GM21390 (cell line): ENCODE results near the gene TTLL5.
"Not testable (repeated sequence)": the region's sequence is repeated elsewhere in the genome, so short reads cannot be mapped to it uniquely, and the experiment has no call there.

Experiments
- ATAC-seq: cut with Tn5 transposase; IDR thresholded peaks from one replicate; pipeline ENCODE4 v1.9.1; 2021; ENCODE audit not compliant: unreplicated experiment

Gene TTLL5

GRCh38 chr14:75906228-75906627 is 245.2 kb downstream of the TTLL5 start:
- ATAC-seq: no peak

DNA sequence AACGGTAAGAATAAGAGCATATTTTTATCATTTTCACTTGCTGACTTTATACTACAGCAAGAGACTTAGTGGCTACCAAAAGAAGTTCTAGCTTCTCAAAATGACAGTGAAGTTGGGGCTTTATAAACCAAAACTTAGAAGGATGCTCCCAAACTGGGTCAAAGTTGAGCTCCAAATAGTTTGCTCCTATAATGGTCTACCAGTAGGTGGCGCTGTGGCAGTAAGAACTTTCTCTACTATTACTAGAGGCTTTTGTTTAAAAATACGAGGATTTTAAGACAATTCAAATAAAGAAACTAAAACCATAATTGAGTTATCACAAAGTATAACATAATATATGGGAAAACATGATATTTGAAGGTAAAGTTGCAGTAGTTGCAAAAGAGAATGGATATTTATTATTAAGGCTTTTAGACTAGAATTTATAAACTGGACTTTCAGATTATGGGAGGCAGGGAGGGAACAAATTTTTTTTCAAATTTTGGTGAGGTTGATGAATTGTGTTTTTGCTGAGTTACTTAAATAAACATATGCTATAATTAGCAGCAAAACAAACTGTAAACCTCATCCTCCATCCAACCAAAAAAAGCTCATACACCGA is 245.7 kb downstream of the TTLL5 start:
- ATAC-seq: no peak

GRCh38 chr14:75907756-75908359 is 246.8 kb downstream of the TTLL5 start:
- no peak for ATAC-seq

DNA sequence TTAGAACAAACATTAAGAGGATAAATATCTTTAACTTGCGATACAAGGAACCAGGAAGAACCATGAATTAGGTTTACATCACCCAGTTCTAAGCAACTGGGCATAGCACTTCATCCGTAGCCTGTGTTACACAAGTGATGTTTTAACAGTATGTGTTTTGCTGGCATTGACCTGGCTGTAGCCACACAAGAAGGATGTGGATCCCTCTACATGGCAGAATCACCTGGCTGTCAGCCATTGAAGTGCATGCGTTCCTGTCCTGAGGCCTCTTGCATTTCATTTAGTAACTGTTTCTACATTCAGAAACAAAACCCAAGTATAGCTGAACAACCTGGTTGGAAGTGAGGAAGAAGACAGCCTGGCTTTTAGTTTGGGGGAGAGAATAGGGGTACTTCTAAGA is 248.6 kb downstream of the TTLL5 start:
- ATAC-seq: no peak

- no peak for ATAC-seq
Measured at GRCh38 chr14:75910048-75910447, 249.0 kb downstream of the TTLL5 start.

DNA sequence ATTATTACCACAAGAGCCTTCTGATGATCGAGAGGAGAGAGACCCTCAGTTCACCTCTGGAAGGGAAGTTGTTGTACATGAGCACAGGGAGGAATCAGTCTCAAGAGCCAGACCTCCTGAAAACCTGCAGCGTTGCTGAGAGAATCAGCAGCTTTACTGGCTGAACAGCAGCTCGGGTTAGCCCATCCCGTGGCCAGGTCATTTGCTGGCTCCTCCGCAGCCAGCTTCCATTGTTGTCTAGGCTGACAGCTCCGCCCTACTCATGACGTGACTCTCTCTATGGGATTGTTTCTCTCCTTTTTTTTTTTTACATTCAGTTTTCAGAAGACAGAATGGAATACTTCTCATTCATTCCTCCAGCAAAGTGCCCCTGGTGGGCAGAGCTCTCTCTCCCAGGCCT is 250.8 kb downstream of the TTLL5 start:
- ATAC-seq: no peak

GRCh38 chr14:75913183-75913582 is 252.1 kb downstream of the TTLL5 start:
- ATAC-seq: no peak

DNA sequence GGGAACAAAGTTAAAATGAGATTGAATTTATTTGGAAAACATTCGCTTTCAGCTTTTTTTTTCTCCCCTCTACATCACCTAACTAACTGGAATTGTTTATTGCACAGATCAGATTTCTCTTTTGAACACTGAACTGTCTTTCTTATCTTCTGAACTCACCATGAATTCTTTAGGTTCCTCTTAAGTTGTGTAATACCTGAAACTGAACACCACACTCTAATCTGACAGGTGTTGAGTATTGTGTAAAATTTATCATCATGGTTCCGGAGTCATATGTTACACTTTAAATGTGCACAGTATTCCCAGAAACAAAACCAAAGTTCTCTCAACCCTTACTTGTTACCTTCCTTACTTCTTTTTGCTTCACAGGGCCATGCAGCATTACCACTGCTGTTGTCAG is 254.0 kb downstream of the TTLL5 start:
- no peak for ATAC-seq

- ATAC-seq: no peak
Measured at GRCh38 chr14:75917322-75917945, 256.4 kb downstream of the TTLL5 start.

GRCh38 chr14:75917946-75918335 is 256.9 kb downstream of the TTLL5 start:
- ATAC-seq: no peak

DNA sequence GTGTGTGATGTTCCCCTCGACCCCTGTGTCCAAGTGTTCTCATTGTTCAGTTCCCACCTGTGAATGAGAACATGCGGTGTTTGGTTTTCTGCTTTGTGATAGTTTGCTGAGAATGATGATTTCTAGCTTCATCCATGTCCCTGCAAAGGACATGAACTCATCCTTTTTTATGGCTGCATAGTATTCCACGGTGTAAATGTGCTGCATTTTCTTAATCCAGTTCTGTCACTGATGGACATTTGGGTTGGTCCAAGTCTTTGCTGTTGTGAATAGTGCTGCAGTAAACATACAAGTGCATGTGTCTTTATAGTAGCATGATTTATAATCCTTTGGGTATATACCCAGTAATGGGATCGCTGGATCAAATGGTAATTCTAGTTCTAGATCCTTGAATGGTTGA is 259.4 kb downstream of the TTLL5 start:
- ATAC-seq: not testable (repeated sequence)

GRCh38 chr14:75925141-75925840 is 264.2 kb downstream of the TTLL5 start:
- ATAC-seq: not testable (repeated sequence)

- no peak for ATAC-seq
Measured at GRCh38 chr14:75926431-75927115, 265.5 kb downstream of the TTLL5 start.

DNA sequence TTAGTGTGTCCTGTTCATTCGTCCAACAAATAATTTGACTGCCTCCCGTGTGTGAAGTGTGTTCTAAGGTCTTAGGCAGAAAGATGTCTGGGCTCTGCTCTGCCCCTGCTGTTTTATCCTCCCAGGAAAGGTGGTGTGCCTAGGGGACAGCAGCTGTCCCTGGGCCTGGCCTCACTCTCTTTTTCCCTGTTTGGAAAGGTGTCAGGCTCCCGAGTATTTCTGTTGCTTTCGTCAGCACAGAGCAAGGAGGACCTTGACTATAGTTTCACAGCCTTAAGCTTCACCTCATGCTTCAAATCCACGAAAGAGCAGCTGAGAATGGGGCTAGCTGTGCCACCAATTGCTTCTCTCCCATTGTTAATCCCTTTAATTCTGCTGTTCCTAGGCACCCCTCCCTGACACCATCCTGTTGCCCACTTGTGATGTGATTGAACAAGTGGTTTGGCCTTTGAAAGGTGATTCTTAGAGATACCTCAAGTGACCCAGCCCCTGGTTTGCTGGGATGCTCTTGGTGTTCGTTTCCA is 266.6 kb downstream of the TTLL5 start:
- ATAC-seq: no peak

- no peak for ATAC-seq
Measured at GRCh38 chr14:75928690-75929181, 267.7 kb downstream of the TTLL5 start.

DNA sequence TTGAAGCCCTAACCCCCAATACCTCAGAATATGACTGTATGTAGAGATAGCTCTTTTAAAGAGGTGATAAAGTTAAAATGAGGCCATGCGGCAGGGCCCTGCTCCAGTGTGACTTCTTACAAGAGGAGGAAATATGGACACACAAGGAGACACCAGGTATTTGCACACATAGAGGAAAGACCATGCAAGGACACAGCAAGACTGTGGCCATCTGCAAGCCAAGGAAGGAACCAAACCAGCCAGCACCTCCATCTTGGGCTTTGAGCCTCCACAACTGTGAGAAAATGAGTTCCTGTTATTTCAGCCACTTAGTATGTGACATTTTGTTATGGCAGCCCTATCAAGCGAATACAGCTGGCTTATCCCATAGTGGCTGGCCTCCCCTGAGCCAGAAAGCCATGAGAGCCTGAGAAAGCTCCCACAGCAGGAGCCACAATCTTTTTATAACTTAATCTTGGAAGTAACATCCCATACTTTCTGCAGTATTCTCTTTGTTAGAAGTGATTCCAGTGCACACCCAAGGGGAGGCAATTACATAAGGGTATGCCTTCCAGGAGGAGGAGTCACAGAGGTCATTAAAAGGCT is 272.8 kb downstream of the TTLL5 start:
- ATAC-seq: no peak

DNA sequence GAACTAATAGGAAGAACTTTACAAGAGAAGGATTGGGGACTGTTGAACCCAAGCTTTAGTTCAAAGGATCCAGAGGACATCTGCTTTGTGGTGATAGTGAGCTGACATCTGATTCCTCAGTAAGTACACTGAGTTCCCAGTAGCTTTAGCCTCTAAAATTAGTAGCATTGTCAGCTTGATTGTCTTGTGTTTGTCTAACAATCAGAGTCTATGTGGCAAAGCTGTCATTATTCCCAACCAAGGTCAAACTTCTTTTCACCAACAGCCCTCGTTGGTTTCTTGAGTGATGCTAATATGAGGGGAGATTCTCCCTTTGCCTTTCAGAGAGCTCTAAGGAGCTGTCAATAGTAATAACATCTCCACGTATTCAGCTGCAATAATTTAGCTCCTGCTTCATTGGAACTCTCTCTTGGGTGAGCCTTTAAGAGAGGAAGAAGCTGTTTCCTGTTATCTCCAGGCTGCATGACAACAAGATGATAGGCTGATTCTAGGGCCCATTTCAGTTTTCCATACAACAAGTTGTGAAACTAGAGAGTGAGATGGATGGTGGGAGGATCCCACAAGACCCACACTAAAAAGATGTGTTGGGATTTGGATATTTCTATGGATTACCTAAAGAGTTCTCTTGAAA is 274.1 kb downstream of the TTLL5 start:
- no peak for ATAC-seq

- ATAC-seq: no peak
Measured at GRCh38 chr14:75939200-75939599, 278.2 kb downstream of the TTLL5 start.

DNA sequence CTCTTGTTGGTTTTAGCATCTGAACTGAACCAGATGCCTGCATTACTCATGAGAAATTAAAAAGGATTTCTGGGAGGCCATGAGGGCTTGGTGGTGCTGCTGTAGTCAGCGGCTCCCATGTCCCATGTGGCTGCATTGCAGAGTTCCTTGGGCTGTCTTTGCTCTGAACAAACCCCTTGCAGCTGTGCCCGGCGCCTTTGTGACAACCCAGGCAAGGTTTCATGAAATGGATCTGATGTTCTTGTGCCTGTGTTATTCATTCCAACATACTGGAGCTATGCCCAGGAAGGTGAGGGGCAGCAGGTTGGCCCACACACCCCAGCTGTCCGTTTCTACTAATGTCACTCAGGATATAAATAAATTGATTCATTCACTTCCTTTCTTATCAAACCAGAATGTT is 280.0 kb downstream of the TTLL5 start:
- no peak for ATAC-seq

DNA sequence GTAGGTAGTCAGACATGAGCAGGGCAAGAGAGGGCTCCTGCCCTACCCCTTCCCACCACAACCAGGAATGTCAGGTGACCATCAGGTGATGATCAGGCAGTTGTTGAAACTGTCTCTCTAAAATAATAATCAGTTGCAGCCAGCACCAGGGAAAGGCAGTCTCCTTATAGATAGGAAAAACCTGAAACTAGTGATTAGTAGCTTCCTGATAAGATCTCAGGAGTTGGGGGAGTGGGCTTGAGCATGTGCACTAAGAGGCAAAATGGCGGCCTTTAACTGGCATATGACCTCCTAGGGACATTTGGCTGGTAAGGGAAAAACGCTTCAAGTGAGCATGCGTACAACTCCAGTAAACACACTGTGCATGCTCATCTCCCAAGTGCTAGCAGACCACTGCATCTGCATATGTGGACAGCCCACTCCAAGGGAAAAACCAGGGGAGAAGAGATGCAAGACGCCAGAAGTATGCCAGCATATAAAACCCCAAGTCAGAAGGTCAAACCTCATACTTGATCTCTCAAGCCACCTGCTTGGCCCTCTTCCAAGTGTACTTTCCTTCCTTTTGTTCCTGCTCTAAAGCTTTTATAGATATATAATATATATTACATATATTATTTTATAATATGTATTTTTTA is 283.7 kb downstream of the TTLL5 start:
- no peak for ATAC-seq
